GM18499 (cell line): Measurements from ENCODE around the gene MZT1.

Experiments used
- ATAC-seq: cut with Tn5 transposase; IDR thresholded peaks from one replicate; pipeline ENCODE4 v1.9.1; 2021; ENCODE audit warnings: moderate number of reproducible peaks; ENCODE audit not compliant: insufficient read depth, unreplicated experiment

MZT1 gene

GRCh38 chr13:72689181-72689696 lies 38.2 kb downstream of the MZT1 start:
- ATAC-seq = no peak

GRCh38 chr13:72686766-72687165 lies 40.7 kb downstream of the MZT1 start:
- ATAC-seq = no peak

- ATAC-seq = no peak
Observed at GRCh38 chr13:72680353-72680752, 47.1 kb downstream of the MZT1 start.

- ATAC-seq = no peak
Observed at GRCh38 chr13:72678312-72678711, 49.1 kb downstream of the MZT1 start.

GRCh38 chr13:72677431-72677830 lies 50.0 kb downstream of the MZT1 start:
- ATAC-seq = no peak

GRCh38 chr13:72666391-72666790 lies 61.0 kb downstream of the MZT1 start:
- no peak for ATAC-seq

- ATAC-seq = no peak
Observed at GRCh38 chr13:72662548-72662947, 64.9 kb downstream of the MZT1 start.
